GM12875 (cell line): ENCODE data around the gene SRGAP3.
"Not testable (repeated sequence)": the region's sequence is repeated elsewhere in the genome, so short reads cannot be mapped to it uniquely, and the experiment has no call there.

Source experiments
- H3K4me3 ChIP-seq: one replicate; pipeline ENCODE4 v1.5.1; 2011; ENCODE audit warnings: low read depth, low read length, control low read depth
- TF ChIP-seq, protein P1 (sequence below): IDR thresholded peaks from 2 replicates; pipeline ENCODE4 v1.5.1; 2011; ENCODE audit warnings: low read depth, mild to moderate bottlenecking, control low read depth, inconsistent platforms, low read length, moderate library complexity, borderline replicate concordance; ENCODE audit not compliant: insufficient read depth

SRGAP3 gene

DNA sequence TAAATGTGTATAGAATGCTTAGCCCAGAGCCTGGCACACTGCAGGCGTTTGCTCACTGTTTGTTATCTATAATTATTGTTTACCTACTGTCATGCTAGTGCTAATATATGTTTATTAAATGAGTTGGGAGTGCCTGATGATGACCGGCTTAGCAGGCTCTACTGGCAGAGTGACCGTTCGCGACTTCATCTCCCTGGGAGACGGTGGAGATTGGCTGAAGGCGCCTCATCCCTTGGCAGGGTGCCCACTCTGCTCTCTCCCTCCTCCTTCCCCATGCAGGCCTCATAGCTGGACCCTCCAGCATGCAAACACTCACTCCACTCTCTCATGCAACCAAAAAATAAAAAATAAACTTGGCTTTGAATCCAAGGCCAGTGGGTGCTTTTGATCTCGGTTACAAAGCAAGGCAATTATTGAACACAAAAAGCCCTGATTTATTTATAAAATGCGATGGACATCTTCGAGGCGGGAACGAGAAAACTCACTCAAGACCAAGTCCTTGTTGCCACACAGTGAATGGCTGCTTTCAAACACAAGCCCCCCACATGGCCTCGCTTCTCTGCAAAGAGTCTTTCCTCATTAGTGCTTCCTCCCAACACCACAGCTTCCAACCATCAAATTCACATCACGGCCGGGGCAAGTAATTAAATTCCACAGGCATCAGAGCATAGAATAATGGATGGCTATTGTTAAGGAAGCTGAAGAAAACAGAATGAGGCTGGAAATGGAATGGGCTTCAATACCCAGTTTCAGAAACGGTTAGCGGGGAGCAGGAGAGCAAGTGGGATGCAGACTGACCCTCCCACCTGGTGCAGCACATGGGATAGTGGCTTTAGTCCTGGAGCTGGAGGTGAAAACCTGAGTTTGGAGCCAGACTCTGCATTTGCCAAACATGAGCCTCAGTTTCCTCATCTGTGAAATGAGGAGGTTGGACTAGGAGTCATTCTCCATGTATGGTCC, 150.4 kb downstream of the SRGAP3 start:
- H3K4me3 ChIP-seq: no peak overlapping the region
- TF ChIP-seq, protein P1, sequence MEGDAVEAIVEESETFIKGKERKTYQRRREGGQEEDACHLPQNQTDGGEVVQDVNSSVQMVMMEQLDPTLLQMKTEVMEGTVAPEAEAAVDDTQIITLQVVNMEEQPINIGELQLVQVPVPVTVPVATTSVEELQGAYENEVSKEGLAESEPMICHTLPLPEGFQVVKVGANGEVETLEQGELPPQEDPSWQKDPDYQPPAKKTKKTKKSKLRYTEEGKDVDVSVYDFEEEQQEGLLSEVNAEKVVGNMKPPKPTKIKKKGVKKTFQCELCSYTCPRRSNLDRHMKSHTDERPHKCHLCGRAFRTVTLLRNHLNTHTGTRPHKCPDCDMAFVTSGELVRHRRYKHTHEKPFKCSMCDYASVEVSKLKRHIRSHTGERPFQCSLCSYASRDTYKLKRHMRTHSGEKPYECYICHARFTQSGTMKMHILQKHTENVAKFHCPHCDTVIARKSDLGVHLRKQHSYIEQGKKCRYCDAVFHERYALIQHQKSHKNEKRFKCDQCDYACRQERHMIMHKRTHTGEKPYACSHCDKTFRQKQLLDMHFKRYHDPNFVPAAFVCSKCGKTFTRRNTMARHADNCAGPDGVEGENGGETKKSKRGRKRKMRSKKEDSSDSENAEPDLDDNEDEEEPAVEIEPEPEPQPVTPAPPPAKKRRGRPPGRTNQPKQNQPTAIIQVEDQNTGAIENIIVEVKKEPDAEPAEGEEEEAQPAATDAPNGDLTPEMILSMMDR: no peak

DNA sequence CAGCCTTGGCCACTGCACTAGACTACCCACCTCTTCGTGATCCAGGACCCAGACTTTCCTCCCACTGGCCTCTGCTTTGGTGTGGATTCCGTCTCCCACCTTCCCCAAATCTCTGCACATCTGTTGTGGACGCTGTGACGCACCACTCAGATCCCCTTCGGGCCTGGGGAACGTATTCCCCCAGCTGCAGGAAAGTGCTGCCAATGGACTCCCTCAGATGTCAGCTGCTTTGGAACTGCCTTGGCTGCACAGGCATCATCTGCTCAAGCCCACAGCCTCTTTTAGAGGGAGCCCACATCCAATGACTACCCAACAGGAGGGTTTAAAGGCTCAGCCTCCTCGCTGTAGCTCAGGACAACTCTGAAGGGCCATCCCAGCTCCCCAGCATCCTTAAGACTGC, 152.0 kb downstream of the SRGAP3 start:
- no peak overlapping the region for H3K4me3 ChIP-seq
- TF ChIP-seq, protein P1: no peak

DNA sequence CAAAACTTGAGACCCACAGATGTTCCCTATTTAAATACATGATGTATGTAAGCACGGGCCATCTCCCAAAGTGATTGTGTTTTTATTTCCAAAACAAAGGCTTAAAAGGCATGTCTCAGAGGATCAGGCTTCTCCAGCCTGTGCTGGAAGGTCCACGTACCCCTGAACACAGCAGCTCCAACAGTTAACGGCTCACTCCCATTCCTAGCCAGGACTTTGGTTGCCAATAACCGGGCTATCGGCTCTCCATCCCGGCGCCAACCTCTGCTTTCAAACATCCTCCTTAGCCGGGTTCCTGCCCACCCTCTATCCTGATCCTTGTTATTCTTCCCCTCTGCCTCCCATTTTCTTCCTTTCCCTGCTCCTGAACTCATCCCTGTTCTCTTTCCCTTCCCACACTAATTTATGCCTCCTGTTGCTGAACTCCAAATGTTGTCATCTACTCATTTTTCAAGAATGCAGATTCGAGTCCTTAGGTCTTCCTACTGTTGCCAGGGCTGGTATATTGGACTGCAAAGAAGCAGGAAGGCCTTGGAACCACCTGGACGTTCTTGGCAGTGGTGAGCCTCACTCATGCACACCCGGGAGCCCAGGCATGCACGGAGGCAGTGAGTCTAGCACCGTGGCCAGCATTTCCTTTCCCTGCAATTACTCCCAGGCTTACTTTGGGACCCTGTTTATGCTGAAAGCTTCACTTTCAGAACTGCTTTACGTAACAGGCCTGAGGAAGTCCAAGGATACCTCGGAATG, 157.8 kb downstream of the SRGAP3 start:
- TF ChIP-seq, protein P1: no peak
- no peak overlapping the region for H3K4me3 ChIP-seq

DNA sequence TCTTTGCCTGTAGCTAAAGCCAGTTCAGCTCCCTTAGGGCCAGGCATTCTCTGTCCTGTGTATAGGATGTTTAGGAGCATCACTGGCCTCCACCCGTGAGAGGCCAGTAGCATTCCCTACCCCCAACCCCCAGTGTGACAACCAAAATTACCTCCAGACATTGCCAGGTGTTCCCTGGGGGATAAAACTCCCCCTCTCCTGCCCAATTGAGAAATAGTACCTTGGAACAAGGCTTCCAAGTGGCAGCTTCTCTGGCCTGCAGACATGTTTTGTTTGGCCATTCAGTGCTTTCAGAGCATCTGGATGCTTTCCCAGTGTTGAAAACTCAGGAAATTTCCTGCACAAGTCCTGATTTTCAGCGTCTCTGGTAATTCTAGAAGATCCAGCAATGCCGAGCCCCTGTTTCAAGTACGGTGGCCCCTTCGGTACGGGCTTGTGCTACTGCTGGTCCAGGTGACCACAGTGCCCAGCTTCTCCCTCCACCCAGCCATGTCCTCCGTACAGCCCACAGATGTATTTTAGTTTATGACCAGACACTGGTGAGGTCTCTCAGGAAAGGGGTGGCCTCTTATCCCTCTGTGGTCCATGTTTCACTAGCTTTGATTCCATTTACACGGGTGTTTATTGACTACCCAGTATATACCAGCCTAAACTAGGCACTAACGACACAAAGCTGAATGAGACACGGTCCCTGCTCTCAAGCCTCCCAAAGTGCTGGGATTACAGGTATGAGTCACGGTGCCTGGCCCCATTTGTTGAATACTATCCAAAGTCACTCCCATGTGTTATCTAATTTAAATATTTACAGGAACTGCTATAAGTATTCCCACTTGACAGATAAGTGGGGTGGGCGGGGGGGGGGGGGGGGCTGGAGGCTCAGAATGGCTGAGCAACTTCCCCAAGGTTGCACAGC, 160.7 kb downstream of the SRGAP3 start:
- no peak overlapping the region for H3K4me3 ChIP-seq
- TF ChIP-seq, protein P1: no peak

DNA sequence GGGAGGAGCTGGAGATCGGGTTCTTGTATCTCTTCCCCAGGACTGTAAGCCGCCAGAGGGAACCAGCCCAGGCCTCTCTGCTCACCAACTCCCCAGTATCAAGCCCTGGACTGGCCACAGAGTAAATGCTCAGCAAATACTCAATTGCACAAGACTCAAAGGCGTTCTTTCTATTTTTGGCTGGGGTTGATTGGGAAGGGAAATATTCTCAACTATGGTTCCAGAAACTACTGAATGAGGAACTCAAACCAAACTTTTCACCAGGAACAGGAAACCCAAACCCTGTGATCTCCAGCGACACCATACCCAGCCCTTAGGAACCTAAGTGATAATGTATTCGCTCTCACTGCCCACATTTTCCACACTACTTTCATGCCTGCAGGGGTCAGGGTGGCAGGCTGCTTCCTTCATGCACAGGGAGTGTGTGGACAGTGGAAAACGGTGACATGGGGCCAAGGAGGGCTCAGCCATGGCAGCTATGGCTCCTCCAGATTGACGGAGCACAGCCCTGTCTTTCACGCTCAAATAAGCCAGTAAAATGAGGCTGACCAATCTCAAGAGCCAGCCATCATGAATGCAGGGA, 161.5 kb downstream of the SRGAP3 start:
- H3K4me3 ChIP-seq: no peak overlapping the region
- TF ChIP-seq, protein P1: no peak

DNA sequence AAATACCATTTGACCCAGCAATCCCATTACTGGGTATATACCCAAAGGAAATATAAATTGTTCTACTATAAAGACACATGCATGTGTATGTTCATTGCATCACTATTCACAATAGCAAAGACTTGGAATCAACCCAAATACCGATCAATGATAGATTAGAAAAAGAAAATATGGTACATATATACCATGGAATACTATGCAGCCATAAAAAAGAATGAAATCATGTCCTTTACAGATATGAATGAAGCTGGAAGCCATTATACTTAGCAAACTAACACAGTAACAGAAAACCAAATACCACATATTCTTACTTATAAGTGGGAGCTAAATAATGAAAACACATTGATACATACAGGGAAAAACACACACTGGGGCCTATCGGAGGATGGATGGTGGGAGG, 164.0 kb downstream of the SRGAP3 start:
- not testable (repeated sequence) for H3K4me3 ChIP-seq
